H1 (cell line): ENCODE results near the gene UBL5. TPM values are rescaled to one million over a fixed set of nuclear protein-coding genes. Genes with fewer than 3 reads are reported as not detected.

Experiments used
- CHD1 ChIP-seq: IDR thresholded peaks from 2 replicates; pipeline ENCODE4 v1.6.1; 2012; ENCODE audit warnings: low read depth, low read length, improper control_type of control experiment
- KDM1A ChIP-seq: fragments of 200-600, 300-600 bp; sonication (generic); IDR thresholded peaks from 2 replicates; pipeline ENCODE4 v1.7.1; 2016; ENCODE audit warnings: mild to moderate bottlenecking, low read length, borderline replicate concordance
- MAFK ChIP-seq: IDR thresholded peaks from 2 replicates; pipeline ENCODE4 v1.6.1; 2012; ENCODE audit warnings: low read depth, mild to moderate bottlenecking, improper control_type of control experiment, low read length
- NANOG ChIP-seq: IDR thresholded peaks from 2 replicates; pipeline ENCODE4 v1.6.1; 2011; ENCODE audit warnings: low read length, low read depth, mild to moderate bottlenecking, inconsistent platforms; ENCODE audit not compliant: insufficient read depth, poor library complexity, severe bottlenecking
- NRF1 ChIP-seq: IDR thresholded peaks from 2 replicates; pipeline ENCODE4 v1.6.1; 2011; ENCODE audit warnings: mild to moderate bottlenecking, low read depth, low read length, improper control_type of control experiment
- RNF2 ChIP-seq: fragments of 200-900, 300-1000 bp; sonication (generic); IDR thresholded peaks from 2 replicates; pipeline ENCODE4 v1.7.1; 2016; ENCODE audit warnings: borderline replicate concordance, low read depth, mild to moderate bottlenecking, antibody characterized with exemption, low read length; ENCODE audit not compliant: poor library complexity, severe bottlenecking; ENCODE audit errors: missing control alignments
- SP4 ChIP-seq: IDR thresholded peaks from 2 replicates; pipeline ENCODE4 v1.6.1; 2012; ENCODE audit warnings: low read length, inconsistent platforms
- YY1 ChIP-seq: IDR thresholded peaks from 2 replicates; pipeline ENCODE4 v1.6.1; 2011; ENCODE audit warnings: low read depth, mild to moderate bottlenecking, low read length
- polyA plus RNA-seq, 7 experiments: library from polyadenylated mRNA; depleted of rRNA in 3 of 7; stranded (reverse) in 5 of 7; unstranded in 2 of 7; fragments of >200 nt in 5 of 7; fragments of 200-250 nt in 2 of 7; gene quantifications; 1 replicate in 5 of 7; 2 replicates in 1 of 7; 4 replicates in 1 of 7; pipeline versions ENCODE4 v1.2.1 to v1.2.3, GENCODE V29; 2011 to 2013; ENCODE audit warnings: missing spikeins in 2 of 7, mixed read lengths in 2 of 7
- total RNA-seq: library from RNA; stranded (reverse); fragmentation: NEBNext Ultra II Directional; extraction: Animal tissue kit (Norgen Biotek cat#: 25700); gene quantifications from 2 replicates; pipeline ENCODE4 v1.2.1, GENCODE V29; 2021
- TF ChIP-seq, protein P1 (sequence below): IDR thresholded peaks from 2 replicates; pipeline ENCODE4 v1.6.1; 2011; ENCODE audit warnings: low read length, improper control_type of control experiment

Gene UBL5
- total and polyA plus RNA-seq, 2 of the 8 experiments (the other 6 are each of a cell fraction or from before 2014, with no cell fraction given): 416 to 1,209 TPM

DNA sequence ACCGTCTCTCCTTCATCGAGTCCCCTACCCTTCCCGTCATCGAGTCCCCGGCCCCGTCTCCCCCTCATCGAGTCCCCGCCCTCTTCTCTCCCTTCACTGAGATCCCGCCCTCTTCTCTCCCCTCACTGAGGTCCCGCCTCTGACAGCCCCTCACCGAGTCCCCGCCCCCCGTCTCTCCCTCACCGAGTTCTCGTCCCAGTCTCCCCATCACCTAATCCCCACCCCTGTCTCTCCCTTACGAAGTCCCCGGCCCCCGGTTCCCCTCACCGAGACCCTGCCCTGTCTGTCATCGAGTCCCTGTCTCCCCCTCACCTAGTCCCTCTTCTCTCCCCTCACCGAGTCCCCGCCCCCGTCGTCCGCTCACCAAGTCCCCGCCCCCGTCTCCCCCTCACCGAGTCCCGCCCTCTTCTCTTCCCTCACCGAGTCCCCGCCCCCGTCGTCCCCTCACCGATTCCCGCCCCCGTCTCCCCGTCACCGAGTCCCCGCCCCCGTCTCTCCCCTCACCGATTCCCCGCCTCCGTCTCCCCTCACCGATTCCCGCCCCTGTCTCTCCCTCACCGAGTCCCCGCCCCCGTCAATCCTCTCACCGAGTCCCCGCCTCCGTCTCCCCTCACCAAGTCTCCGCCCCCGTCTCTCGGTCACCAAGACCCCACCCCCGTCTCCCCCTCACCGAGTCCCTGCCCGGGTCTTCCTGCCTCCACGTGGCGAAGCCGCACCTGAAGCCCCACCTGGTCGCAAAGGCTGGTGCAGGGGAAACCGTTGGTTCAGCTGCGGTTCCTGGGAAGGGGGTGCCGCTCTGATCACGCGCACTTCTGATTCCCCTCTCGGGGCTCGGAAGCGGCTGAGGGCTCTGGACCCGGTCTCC, 35.3 kb upstream of the UBL5 start (continued):
- TF ChIP-seq NRF1 (no peak), RNF2 (no peak), NANOG (no peak), KDM1A (no peak), CHD1 (no peak), YY1 (no peak), MAFK (no peak), SP4 (peak; percentile 22; the same call in 1 of the 2 replicates)
- TF ChIP-seq, protein P1, sequence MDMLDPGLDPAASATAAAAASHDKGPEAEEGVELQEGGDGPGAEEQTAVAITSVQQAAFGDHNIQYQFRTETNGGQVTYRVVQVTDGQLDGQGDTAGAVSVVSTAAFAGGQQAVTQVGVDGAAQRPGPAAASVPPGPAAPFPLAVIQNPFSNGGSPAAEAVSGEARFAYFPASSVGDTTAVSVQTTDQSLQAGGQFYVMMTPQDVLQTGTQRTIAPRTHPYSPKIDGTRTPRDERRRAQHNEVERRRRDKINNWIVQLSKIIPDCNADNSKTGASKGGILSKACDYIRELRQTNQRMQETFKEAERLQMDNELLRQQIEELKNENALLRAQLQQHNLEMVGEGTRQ: peak; percentile 15; the same call in 1 of the 2 replicates
